ENCODE data around the gene CYLD.

The CYLD gene

GRCh38 chr16:50741225-50741780 is 583 bp upstream of the CYLD start:
- peak overlapping the region; percentile 25 for H3K4me3 ChIP-seq (ENCODE audit: severe bottlenecking)
- 0 out of 2 replicates have a peak, but pooled peaks cover 4% of the 10 kb centered on the region for H3K36me3 ChIP-seq (ENCODE audit: low read depth)
- no peaks in the 10 kb centered on the region for H3K27me3 ChIP-seq (ENCODE audit: insufficient read depth, poor library complexity, severe bottlenecking)
- TF ChIP-seq, protein P1, sequence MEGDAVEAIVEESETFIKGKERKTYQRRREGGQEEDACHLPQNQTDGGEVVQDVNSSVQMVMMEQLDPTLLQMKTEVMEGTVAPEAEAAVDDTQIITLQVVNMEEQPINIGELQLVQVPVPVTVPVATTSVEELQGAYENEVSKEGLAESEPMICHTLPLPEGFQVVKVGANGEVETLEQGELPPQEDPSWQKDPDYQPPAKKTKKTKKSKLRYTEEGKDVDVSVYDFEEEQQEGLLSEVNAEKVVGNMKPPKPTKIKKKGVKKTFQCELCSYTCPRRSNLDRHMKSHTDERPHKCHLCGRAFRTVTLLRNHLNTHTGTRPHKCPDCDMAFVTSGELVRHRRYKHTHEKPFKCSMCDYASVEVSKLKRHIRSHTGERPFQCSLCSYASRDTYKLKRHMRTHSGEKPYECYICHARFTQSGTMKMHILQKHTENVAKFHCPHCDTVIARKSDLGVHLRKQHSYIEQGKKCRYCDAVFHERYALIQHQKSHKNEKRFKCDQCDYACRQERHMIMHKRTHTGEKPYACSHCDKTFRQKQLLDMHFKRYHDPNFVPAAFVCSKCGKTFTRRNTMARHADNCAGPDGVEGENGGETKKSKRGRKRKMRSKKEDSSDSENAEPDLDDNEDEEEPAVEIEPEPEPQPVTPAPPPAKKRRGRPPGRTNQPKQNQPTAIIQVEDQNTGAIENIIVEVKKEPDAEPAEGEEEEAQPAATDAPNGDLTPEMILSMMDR (IDR thresholded peaks at IDR 0.05; ENCODE audit: poor library complexity, severe bottlenecking) = peak; percentile 5
- H3K27ac ChIP-seq (ENCODE audit: poor library complexity, severe bottlenecking) = no peak overlapping the region
- H3K4me1 ChIP-seq (ENCODE audit: insufficient read depth, poor library complexity, severe bottlenecking) = peaks cover 21% of the 10 kb centered on the region
- ATAC-seq (ENCODE audit: low read depth) (no peak), DNase-seq (ENCODE audit: low spot score) (no peak)
- no peaks in the 10 kb centered on the region for H3K9me3 ChIP-seq (ENCODE audit: severe bottlenecking)

DNA sequence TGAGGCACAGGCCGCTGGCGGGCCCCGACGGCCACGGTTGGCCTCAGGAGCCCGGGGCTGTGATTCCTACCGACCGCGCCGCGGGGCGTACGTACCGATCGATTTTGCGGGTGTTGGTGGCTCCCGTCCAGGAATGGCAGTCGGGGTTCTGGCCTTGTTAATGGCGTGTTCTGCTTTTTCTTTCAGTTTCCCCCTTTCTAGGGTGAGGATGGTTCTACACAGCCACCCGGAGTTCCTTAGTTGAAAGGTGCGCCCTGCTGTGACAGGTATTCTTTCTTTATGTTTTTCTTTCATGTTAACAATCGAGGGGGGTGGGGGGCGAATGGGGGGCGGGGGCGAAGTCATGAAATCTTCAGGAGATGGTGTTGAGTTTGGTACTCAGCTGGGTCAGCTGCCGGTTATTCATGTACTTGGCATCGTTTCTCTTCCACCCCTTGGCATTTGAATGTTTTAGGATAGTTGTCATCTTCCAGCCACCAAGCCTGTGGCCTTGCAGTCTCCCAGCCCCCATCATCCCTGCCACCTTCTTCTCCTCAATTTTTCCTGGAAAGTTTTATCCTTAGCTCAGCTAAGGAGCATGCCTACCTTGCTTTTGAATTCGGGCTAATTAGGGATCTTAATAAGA is 802 bp downstream of the CYLD start:
- TF ChIP-seq, protein P1 (IDR thresholded peaks at IDR 0.05; ENCODE audit: poor library complexity, severe bottlenecking) = no peak
- peaks cover 21% of the 10 kb centered on the region for H3K4me1 ChIP-seq (ENCODE audit: insufficient read depth, poor library complexity, severe bottlenecking)
- ATAC-seq (ENCODE audit: low read depth) = no peak
- H3K9me3 ChIP-seq (ENCODE audit: severe bottlenecking) = no peaks in the 10 kb centered on the region
- DNase-seq (ENCODE audit: low spot score) = no peak
- H3K27me3 ChIP-seq (ENCODE audit: insufficient read depth, poor library complexity, severe bottlenecking) = no peaks in the 10 kb centered on the region
- peak overlapping the region; percentile 43 for H3K27ac ChIP-seq (ENCODE audit: poor library complexity, severe bottlenecking)
- H3K36me3 ChIP-seq (ENCODE audit: low read depth) = 0 out of 2 replicates have a peak, but pooled peaks cover 4% of the 10 kb centered on the region
- peak overlapping the region; percentile 77 for H3K4me3 ChIP-seq (ENCODE audit: severe bottlenecking)

GRCh38 chr16:50743581-50744225 is 1.8 kb downstream of the CYLD start:
- H3K4me3 ChIP-seq (ENCODE audit: severe bottlenecking) = no peak overlapping the region
- TF ChIP-seq, protein P1 (IDR thresholded peaks at IDR 0.05; ENCODE audit: poor library complexity, severe bottlenecking) = no peak
- H3K36me3 ChIP-seq (ENCODE audit: low read depth) = peaks cover 4% of the 10 kb centered on the region; the same call in 1 of the 2 replicates
- ATAC-seq (ENCODE audit: low read depth) (no peak), DNase-seq (ENCODE audit: low spot score) (no peak)
- H3K27ac ChIP-seq (ENCODE audit: poor library complexity, severe bottlenecking) = peak overlapping the region; percentile 43
- peaks cover 21% of the 10 kb centered on the region for H3K4me1 ChIP-seq (ENCODE audit: insufficient read depth, poor library complexity, severe bottlenecking)
- no peaks in the 10 kb centered on the region for H3K9me3 ChIP-seq (ENCODE audit: severe bottlenecking)
- no peaks in the 10 kb centered on the region for H3K27me3 ChIP-seq (ENCODE audit: insufficient read depth, poor library complexity, severe bottlenecking)

DNA sequence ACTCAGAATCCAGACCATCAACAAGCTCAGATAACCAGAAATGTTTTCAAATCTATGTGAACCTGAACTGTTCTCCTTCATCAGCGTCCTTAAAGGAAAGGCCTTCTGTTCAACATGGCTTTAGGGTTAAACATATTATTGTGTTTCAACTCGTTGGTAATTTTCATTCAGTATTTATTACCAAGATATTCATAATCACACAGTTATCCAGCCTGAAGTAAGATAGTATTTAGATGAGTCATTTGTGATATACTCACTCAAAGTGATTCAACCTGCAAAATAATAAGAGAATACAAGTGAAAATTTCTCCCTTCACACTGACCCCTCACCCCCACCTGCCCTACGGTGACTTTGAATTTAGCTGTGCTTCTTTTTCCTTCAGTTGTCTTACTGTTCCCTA is 3.0 kb downstream of the CYLD start:
- Histone ChIP-seq H3K4me3 (ENCODE audit: severe bottlenecking) (no peak overlapping the region), H3K27ac (ENCODE audit: poor library complexity, severe bottlenecking) (peak overlapping the region; percentile 43), H3K27me3 (ENCODE audit: insufficient read depth, poor library complexity, severe bottlenecking) (no peaks in the 10 kb centered on the region), H3K36me3 (ENCODE audit: low read depth) (peaks cover 11% of the 10 kb centered on the region; the same call in 1 of the 2 replicates), H3K9me3 (ENCODE audit: severe bottlenecking) (no peaks in the 10 kb centered on the region), H3K4me1 (ENCODE audit: insufficient read depth, poor library complexity, severe bottlenecking) (peaks cover 21% of the 10 kb centered on the region)
- ATAC-seq (ENCODE audit: low read depth) (peak; percentile 7; the same call in 1 of the 3 replicates), DNase-seq (ENCODE audit: low spot score) (no peak)
- TF ChIP-seq, protein P1 (IDR thresholded peaks at IDR 0.05; ENCODE audit: poor library complexity, severe bottlenecking) = no peak

Data from RWPE2 (cell line).